Smooth muscle cell (in vitro differentiated cells): ENCODE data around the gene KCNH5. TPM values are rescaled to one million over a fixed set of nuclear protein-coding genes. Genes with fewer than 3 reads are reported as not detected.

Source experiments
- DNase-seq: peaks from one replicate; lab custom pipeline; 2025; ENCODE audit not compliant: unreplicated experiment; lab: John Stamatoyannopoulos, UW
- H2AFZ ChIP-seq: fragments of 200-600 bp; sonication (generic); 2 replicates; pipeline ENCODE4 v1.6.0; 2016; ENCODE audit warnings: antibody characterized with exemption, low read depth, mild to moderate bottlenecking
- H3F3A ChIP-seq: fragments of 200-600 bp; sonication (generic); 2 replicates; pipeline ENCODE4 v1.6.0; 2017; ENCODE audit warnings: antibody characterized with exemption, low read depth
- H3K27ac ChIP-seq: fragments of 200-600 bp; sonication (generic); 2 replicates; pipeline ENCODE4 v1.5.1; 2016; ENCODE audit warnings: low read depth, mild to moderate bottlenecking
- H3K27me3 ChIP-seq: fragments of 200-600 bp; sonication (generic); 2 replicates; pipeline ENCODE4 v1.6.1; 2016; ENCODE audit warnings: low read depth, mild to moderate bottlenecking
- H3K36me3 ChIP-seq: fragments of 200-600 bp; sonication (generic); 2 replicates; pipeline ENCODE4 v1.5.1; 2016; ENCODE audit warnings: low read depth
- H3K4me1 ChIP-seq: fragments of 200-600 bp; sonication (generic); 2 replicates; pipeline ENCODE4 v1.5.1; 2016; ENCODE audit warnings: low read depth
- H3K4me2 ChIP-seq: fragments of 200-600 bp; sonication (generic); 2 replicates; pipeline ENCODE4 v1.6.0; 2016; ENCODE audit warnings: mild to moderate bottlenecking
- H3K4me3 ChIP-seq: fragments of 200-600 bp; sonication (generic); 2 replicates; pipeline ENCODE4 v1.5.1; 2016; ENCODE audit warnings: mild to moderate bottlenecking
- H3K79me2 ChIP-seq: fragments of 200-600 bp; sonication (generic); 2 replicates; pipeline ENCODE4 v1.6.0; 2016; ENCODE audit warnings: low read depth, mild to moderate bottlenecking
- H3K9ac ChIP-seq: fragments of 200-600 bp; sonication (generic); 2 replicates; pipeline ENCODE4 v1.6.0; 2016; ENCODE audit warnings: low read depth
- H3K9me3 ChIP-seq: fragments of 200-600 bp; sonication (generic); replicated peaks from 2 replicates; pipeline ENCODE4 v1.5.1; 2016; ENCODE audit warnings: low read depth
- H4K20me1 ChIP-seq: fragments of 200-600 bp; sonication (generic); 2 replicates; pipeline ENCODE4 v1.6.0; 2016; ENCODE audit warnings: low read depth
- CTCF ChIP-seq: fragments of 200-600 bp; sonication (generic); IDR thresholded peaks from 2 replicates; pipeline ENCODE4 v1.5.1; 2017; ENCODE audit warnings: borderline replicate concordance, mild to moderate bottlenecking, antibody characterized with exemption; ENCODE audit not compliant: insufficient read depth, poor library complexity, severe bottlenecking
- WGBS: methylation state at CpG from one replicate; pipeline ENCODE4 v1.1.7; 2016; ENCODE audit warnings: low lambda C conversion rate; 5-methylcytosine and 5-hydroxymethylcytosine counted together
- polyA plus RNA-seq: library from polyadenylated mRNA; unstranded; fragments of >200 nt; fragmentation: Nextera tagmentation; extraction: Ambion mirVana; gene quantifications from 2 replicates; pipeline ENCODE4 v1.2.1, GENCODE V29; 2016
- total RNA-seq: library from RNA; depleted of rRNA; stranded (reverse); fragments of >200 nt; gene quantifications from 2 replicates; pipeline ENCODE4 v1.2.3, GENCODE V29; 2014

The KCNH5 gene
- total and polyA plus RNA-seq, 2 experiments from 2014 or later: 0.03 to 0.54 TPM

DNA sequence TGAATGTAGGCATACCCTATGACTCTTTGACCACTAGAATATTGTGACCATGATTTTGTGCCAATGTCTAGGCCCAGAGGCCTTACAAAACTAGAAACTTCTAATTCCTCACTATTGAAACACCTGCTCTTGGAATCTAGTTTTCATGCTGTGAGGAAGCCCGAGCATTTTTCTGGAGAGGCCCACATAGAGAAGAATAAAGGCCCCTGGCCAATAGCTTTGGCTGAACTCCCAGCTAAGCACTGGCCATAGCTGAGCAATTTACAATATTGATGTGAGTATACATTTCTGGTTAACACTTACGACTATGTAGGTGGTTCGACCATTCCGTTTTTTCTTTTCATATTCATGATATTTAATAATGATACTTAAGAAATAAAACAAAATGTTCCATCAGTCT is 190.3 kb downstream of the KCNH5 start:
- Histone ChIP-seq H3K4me1 (no peaks in the 10 kb centered on the region), H3K79me2 (no peaks in the 10 kb centered on the region), H3F3A (no peaks in the 10 kb centered on the region), H3K9me3 (no peaks in the 10 kb centered on the region), H3K4me3 (no peak overlapping the region), H3K27ac (no peak overlapping the region), H3K36me3 (no peaks in the 10 kb centered on the region), H4K20me1 (no peaks in the 10 kb centered on the region), H3K4me2 (no peak overlapping the region), H3K9ac (no peak overlapping the region), H3K27me3 (no peaks in the 10 kb centered on the region), H2AFZ (no peak overlapping the region)
- 94% methylated on average over 4 of the region's 4 CpGs for WGBS
- no peak for DNase-seq
- no peak for TF ChIP-seq CTCF

DNA sequence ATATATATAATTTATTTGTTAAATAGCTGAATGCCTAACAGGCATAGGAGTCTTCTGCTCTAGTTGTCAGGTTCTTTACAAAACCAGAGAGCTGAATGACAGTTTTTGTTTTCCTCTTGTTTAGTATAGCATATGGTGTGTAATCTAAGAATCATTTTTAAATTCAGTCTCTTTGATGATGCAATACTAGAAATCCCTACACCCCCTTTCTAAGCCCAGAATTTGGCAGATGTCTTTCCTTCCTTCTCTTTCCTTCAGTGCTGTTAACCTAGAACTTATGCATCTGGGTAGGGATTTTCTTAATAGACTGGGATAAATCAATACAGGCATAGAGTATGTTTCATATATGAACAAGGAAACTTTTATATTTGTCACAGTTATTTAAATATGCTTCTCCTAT is 198.1 kb downstream of the KCNH5 start:
- Histone ChIP-seq H3K9me3 (no peaks in the 10 kb centered on the region), H3K36me3 (no peaks in the 10 kb centered on the region), H3K4me3 (no peak overlapping the region), H4K20me1 (no peaks in the 10 kb centered on the region), H3K79me2 (no peaks in the 10 kb centered on the region), H3K4me1 (no peaks in the 10 kb centered on the region), H2AFZ (no peak overlapping the region), H3F3A (no peaks in the 10 kb centered on the region), H3K9ac (no peak overlapping the region), H3K4me2 (no peak overlapping the region), H3K27ac (no peak overlapping the region), H3K27me3 (no peaks in the 10 kb centered on the region)
- DNase-seq: no peak
- TF ChIP-seq CTCF: no peak

- Histone ChIP-seq H3K4me1 (no peaks in the 10 kb centered on the region), H3K4me2 (no peak overlapping the region), H3F3A (no peaks in the 10 kb centered on the region), H3K4me3 (no peak overlapping the region), H3K27ac (no peak overlapping the region), H3K9ac (no peak overlapping the region), H3K36me3 (no peaks in the 10 kb centered on the region), H3K27me3 (no peaks in the 10 kb centered on the region), H2AFZ (no peak overlapping the region), H3K9me3 (no peaks in the 10 kb centered on the region), H3K79me2 (no peaks in the 10 kb centered on the region), H4K20me1 (no peaks in the 10 kb centered on the region)
- no peak for TF ChIP-seq CTCF
- 91% methylated on average over 2 of the region's 2 CpGs for WGBS
- DNase-seq: no peak
Observed at GRCh38 chr14:62844546-62844945, 200.7 kb downstream of the KCNH5 start.

DNA sequence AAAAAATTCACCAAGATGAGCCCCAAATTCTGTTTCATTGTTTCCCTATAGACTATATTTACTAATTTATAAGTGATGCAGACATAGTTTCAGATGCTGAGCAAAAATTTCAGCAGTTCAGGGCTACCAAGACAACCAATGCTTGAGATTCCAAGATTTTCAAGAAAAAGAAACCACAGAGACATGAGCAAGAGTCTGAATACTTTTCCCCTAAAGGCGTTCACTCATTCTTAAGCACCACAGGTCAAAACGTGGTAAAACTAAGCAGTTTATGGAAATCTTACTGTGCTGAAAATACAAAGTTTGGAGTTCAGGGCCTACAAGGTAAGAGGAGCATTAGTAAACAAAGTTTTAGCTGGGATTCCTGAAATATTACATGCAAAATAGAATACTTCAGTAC is 221.2 kb downstream of the KCNH5 start:
- H3K4me1 ChIP-seq: no peaks in the 10 kb centered on the region
- H3K79me2 ChIP-seq: no peaks in the 10 kb centered on the region
- no peak overlapping the region for H3K4me2 ChIP-seq
- no peak overlapping the region for H3K4me3 ChIP-seq
- H3K9me3 ChIP-seq: no peaks in the 10 kb centered on the region
- no peaks in the 10 kb centered on the region for H3K27me3 ChIP-seq
- H3F3A ChIP-seq: no peaks in the 10 kb centered on the region
- H3K36me3 ChIP-seq: no peaks in the 10 kb centered on the region
- DNase-seq: no peak
- 58% methylated on average over 2 of the region's 2 CpGs for WGBS
- TF ChIP-seq CTCF: no peak
- no peak overlapping the region for H3K9ac ChIP-seq
- no peaks in the 10 kb centered on the region for H4K20me1 ChIP-seq
- H2AFZ ChIP-seq: no peak overlapping the region
- H3K27ac ChIP-seq: no peak overlapping the region
